Activated gamma-delta T cell treated with Interleukin-2 at 50 U/mL for 16 hours (primary cell): Measurements from ENCODE around the gene NCF2.
"Not testable (repeated sequence)": the region's sequence is repeated elsewhere in the genome, so short reads cannot be mapped to it uniquely, and the experiment has no call there.

Source experiments
- DNase-seq: peaks from one replicate; pipeline ENCODE4 v3.0.0-alpha.2; 2020

NCF2 gene, protein sequence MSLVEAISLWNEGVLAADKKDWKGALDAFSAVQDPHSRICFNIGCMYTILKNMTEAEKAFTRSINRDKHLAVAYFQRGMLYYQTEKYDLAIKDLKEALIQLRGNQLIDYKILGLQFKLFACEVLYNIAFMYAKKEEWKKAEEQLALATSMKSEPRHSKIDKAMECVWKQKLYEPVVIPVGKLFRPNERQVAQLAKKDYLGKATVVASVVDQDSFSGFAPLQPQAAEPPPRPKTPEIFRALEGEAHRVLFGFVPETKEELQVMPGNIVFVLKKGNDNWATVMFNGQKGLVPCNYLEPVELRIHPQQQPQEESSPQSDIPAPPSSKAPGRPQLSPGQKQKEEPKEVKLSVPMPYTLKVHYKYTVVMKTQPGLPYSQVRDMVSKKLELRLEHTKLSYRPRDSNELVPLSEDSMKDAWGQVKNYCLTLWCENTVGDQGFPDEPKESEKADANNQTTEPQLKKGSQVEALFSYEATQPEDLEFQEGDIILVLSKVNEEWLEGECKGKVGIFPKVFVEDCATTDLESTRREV

DNA sequence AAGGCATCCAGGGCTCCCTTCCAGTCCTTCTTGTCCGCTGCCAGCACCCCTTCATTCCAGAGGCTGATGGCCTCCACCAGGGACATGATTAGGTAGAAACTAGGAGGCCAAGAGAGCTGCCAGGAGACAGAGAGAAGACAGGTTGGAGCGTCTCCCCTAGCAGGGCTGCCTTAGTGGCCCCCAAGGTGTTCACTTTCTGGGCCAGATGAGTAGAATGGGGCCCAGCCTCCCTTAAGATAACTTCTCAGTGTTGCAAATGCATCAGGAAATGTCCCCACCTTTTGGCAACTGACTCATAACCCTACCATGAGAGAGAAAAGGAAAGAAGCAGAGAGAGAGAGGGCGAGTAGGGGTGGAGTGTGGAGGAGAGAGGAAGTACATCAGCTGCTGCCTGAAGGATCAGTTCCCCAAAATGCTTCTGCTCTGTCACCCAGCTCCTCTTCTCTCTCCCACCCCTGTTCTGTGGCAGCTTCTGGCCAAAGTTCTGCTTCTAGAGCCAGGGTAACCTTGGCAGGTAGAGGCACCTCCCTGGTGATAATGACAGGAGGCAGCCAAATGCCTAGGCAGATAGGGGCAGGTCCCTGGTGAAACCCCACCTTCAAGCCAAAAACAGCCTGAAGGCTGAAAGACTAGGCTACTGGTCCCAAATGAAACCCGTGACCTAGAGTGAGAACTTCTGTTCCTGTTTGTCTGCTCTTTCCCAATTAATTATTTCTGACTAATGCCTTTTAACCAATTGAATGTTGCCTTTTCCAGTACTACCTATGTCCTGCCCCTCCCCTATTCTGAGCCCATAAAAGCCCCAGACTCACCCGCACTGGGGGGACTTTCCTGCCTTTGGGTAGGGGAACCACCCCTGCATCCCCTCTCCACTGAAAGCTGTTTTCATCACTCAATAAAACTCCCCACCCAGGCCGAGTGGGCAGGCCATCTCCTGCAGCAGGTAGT, at the start of gene NCF2:
Gene NCF2, minus strand, starts transcription at position 216 of the 948 bp plus-strand sequence. Its CDS starts 130 bp downstream, at position 86.
- no peak for DNase-seq

DNA sequence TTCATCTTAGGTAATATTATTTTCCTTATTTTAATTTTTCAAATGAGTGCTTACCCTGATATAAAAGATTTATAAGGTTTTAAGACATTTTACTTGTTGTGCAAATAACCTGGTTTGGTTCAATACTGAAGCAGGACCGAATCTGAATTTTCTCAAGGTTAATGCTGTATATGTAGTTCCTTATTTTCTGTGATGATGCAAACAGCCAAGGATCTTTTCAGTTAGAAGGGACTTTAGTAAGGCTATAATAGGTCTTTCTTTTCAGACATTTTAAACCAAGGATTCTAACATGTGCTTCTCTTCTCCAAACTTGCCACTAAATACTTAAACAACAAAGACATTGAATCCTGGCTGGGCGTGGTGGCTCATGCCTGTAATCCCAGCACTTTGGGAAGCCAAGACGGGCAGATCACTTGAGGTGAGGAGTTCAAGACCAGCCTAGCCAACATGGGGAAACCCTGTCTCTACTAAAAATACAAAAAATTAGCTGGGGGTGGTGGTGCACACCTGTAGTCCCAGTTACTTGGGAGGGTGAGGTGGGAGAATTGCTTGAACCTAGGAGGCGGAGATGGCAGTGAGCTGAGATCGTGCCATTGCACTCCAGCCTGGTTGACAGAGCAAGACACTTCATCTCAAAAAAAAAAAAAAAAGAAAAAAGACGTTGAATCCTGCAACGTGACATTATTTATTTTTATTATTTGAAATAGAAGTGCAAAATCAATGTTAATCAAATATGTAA, 48.6 kb upstream of the NCF2 start:
- no peak for DNase-seq

DNA sequence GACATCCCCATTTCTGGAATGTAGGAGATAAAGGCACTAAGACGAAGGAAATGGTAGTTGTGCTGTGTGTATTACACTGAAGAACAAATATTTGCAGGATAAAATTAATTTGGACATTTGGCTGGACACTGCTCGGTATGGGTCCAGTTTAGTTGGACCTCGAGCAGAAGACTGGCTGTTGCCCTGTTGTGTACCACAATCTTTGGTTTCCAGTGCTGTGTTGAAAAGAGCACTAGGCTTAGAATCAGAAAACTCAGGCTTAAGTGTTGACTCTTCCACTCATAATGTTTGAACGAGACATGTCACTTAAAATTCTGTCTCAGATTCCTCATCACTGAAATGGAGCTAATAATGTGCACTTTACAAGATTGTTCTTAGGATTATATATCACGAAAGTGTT, 46.5 kb upstream of the NCF2 start:
- DNase-seq = no peak

DNA sequence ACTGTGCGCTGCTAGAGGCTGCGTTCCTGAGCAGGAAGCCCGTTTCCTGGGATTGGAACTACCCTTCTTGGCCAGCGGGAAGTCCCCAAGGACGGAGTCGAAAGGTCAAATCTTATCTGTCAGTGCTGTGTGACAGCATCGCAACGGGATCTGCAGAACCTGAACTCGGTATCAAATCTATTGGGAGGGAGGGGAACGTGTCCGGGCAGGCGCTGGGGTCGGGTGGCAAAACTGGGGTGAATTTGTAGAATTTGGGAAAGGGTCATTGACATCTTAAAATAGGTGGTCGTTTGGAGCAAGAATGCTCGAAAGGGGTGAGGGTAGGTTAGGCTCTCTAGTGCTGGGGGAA, 46.0 kb upstream of the NCF2 start:
- DNase-seq = no peak

DNA sequence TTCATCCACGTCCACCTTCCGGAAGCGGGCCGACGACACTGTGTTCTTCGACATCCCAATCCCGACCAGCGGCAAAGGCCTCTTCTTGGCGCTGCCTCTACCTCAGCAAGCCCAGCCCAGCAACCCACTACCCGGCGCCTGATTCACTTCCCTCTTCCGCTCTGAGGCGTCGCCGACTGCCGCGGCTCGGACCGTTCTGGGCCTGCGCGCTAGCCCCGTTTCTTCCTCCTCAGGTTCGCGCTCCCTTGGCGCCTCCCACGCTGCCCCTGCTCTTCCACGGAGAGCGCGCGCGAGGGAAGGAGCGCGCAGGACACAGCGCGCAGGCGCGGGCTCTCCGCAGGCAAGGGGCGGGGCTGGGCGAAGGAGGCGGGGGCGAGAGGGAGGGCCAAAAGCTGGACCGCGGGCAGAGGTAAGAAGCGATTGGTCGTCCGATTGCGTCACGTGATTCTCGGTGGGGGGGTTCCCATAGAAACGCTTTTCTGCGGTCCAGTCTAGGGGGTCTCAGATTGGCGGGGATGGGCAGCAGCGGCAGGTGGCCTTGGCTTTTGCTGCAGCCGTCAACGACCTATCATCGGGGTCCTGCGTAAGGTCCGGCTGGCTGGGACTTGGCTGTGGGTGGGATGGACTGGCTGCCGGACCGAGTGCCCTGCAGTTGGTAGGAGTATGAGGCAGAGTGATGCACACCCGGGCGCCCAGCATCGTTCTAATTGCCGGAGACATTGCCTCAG, 45.5 kb upstream of the NCF2 start, which contains the start of gene ARPC5:
Gene ARPC5, minus strand, starts transcription at position 178 of the 728 bp plus-strand sequence. Its CDS starts 124 bp downstream, at position 54.
- peak; percentile 94 for DNase-seq

DNA sequence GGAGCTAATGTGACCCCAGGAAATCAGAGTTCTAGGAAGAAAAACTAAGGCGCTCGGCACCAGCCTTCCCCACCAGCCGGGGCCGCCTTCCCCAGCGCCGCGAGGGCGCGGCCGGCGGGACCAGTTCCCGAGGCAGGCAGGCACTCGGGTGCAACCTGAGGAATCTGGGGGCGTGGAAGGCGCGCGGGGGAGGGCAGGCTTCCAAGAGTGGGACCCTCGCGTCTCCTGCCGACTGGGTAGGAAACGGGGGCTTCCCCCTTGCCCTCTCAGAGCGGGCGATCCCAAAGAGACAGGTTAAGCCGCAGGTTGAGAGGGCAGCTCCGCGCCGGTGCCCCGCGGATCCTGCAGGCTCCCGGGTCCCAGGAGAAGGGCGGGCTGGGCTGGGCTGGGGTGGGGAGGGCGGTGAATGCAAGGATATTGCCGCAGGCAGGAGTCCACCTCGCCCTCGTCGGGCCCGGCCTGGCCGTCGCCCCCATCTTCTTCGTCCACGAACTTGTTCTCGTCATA, 44.9 kb upstream of the NCF2 start:
- DNase-seq = peak; percentile 6

DNA sequence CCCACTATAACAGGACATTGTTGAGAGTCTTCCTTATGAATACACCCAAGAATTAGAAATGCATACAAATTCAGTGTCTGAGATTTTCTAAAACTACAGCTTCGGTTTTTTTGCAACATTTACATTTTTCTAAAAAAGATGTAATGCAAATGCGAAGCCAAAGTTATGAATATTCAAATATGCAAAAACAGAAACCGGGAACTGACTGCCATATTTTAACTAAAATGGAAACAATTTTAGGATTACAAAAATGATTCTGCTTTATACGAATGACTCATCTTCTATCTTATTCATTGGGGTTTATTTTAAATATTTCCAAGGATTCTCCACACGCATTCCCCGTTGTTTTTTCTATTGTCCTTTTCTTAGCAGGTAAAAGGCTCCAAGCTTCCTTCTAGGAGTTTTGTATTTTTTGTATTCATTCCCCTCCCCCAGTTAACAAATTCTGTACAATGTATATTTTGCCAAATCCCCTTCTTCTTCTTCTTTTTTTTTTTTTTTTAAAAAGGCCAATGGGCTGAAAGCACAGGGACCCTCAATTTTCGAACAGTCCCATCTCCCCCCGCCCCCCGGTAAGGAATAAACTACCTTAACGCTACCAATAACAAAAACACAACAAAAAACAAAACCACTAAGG, 44.3 kb upstream of the NCF2 start:
- no peak for DNase-seq

DNA sequence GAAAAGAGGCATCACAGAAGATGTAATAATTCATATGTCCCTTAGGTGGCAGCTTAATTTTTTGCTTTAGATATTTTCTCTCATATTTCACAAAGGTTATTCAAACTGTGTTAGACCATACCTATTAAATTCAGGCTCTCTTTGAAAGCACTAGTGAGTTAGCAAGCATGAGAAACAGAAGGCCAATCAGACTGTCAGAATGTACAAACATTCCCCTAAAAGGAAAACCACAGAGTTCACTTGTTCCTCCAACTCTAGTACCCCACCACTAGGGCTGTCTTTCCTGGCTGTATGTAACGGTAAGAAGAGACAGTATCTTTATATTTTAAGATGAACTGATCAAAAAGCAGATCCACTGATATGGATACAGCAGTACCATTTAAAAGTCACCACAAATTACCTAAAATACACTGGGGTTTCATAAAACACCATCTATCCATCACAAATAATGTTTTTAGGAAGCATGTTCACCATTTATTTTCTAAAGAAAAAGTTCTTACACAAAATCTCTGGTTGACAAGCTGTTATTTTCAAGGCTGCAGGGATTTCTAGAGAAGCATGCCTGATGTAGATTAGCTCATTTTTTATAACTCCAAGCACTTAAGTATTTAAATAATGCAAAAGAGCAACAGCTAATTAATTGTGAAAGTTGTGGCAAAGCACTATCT, 43.6 kb upstream of the NCF2 start:
- DNase-seq = no peak

DNA sequence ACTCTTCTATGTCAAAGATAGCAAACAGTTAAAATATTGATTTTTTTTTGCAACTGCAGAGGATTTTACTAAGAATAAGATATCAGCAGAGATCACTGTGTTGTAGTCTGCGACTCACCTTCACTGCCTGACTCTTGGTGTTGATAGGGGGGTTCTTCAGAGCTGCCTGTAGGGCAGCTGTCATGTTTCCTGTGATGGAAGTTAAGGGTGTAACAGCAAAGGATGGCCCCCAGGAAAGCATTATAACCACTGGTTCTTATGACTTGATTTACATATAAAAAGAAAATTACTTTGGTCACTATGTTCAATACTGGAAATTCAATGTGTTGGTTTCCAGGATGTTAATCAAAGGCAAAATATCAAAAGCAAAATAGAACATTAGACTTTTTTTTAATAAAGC, 42.7 kb upstream of the NCF2 start:
- DNase-seq = no peak

DNA sequence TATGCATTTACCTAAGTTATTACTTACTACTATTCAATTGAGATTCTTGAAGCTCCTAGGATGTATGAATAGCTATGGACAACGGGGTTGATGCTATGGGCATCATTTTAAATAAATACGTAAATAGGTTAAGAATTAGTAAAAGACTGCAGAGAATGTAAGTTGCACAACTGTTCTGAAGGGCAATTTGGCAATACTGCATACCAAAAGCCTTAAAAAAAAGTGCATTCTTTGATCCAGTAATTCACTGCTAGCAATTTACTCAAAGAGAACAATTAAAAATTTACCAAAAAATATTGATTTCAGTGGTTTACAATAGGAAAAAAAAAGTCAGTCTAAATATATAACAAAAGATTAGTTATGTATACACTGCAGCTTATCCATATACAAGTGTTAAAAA, 41.9 kb upstream of the NCF2 start:
- DNase-seq = no peak

DNA sequence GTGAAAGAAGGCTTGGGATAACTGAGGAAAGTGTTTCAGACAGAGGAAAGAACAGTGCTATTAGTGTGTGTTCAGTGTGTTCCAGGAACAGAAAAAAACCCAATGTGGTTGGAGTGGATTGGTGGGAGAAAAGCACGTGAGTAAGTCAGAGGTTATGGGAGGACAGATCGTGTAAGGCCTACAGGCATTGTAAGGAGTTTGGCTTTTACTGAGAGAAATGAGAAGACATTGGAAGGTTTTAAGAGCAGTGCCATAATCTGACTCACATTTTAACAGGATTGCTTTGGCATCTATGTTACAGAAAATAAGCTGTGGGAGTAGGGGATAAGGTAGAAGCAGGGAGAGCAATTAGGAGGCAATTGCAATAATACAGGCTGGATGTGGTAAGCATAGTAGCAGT, 40.5 kb upstream of the NCF2 start:
- no peak for DNase-seq

DNA sequence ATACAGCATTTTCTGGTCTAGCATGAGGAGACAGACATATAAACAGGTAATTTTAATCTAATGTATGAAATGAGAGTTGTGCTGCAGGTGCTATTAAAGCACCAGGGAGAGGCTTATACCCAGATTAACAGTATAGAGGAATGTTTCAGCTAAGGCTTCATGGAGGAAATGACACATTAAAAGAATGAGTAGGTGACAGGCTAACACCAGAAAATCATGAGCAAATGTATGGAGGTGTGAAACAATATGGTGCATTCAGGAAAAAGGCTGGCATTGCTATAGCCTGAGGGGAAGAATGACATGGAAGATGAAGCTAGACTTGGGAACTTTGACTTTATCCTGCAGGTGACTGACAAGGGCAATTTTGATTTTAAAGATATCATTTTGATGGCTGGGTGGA, 38.3 kb upstream of the NCF2 start:
- DNase-seq = no peak

DNA sequence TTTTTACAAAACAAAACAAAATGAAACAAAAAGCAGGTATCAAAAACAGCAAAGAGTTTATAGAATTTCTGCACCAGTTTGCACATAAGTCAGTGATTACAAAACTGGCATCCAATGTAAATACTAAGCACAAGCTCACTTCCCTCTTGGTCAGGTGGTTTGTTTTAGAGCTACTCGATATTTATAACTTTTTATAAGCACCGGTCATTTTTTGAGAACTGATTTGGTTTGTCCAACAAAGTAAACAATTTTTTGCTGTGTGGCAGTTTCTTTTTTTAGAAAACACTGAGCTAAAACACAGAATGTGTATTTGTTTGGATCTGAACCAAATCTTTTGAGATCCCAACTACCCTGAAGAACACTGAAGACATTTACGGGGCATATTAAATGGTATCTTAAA, 36.0 kb upstream of the NCF2 start:
- DNase-seq = not testable (repeated sequence)

DNA sequence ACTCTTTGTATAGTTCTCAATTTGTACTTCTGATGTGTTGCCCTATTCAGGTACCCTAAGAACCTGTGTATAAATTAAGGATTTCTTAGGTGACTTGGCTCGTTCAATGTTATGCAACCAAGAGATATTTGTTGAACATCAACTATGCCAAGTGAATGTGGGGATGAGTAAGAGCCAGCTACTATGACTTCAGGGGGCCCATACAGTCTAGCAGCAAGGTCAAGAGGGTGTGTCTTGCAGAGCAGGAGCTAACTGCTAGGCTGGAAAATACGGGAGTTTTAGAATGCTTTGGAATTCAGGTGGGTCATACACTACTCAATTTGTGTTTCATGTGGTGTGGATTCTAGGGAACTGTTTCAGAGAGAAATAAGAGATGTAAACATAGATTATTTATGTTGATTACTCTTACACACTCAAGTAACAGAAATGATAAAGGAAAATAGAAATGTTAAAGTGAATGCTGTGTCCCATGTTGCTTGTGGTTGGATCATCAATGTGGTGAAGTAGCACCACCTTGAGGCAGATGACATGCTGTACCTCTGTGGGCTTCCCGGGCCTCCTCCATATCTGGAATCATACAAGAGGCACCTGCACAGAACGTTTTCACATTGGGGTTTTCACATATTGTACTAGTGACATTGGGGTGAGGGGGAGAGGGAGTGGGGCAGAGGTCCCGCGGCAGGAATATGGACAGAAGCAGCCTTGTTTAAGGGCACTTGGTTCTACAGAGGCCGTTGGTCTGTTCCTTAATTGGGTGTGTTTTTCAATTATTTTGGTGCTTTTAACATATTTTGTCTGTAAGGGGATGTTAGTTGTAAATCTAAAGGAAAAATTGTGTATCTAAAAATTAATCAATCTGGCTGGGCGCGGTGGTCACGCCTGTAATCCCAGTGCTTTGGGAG, 32.9 kb upstream of the NCF2 start:
- peak; percentile 28 for DNase-seq

DNA sequence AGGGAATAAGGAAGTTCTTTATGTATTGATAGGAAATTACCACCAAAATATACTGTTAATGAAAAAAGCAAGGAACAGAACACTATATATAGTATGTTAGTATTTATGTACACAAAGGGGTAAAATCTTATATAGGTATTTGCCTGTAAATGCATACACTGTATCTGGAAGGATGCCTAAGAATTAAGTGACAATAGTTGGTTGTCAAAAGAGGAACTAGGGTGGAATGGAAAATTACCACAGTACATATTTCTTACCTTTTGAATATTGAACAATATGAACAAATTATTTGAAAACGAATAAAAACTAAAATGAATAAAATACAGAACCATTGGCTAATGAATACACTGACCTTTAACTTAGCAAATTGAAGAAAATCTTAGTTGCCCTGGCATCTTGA, 31.8 kb upstream of the NCF2 start:
- no peak for DNase-seq

DNA sequence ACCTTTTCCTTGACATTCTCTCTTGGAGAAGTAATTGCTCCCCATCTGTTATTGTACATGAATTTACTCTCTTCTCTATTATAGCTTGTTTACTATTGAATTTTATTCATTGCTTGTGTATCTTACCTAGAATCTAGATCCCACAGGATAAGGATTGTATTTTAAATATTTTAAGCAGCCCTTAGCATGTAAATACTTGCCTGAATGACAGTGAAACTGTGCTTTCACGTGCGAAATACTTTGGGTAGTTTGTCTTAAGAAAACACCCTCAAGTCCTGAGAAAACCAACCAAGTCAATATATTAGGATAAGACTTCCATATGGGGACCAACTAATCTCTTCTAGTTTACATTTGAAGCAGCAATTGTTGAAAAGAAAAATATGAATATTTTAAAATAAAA, 30.1 kb upstream of the NCF2 start:
- DNase-seq = no peak

DNA sequence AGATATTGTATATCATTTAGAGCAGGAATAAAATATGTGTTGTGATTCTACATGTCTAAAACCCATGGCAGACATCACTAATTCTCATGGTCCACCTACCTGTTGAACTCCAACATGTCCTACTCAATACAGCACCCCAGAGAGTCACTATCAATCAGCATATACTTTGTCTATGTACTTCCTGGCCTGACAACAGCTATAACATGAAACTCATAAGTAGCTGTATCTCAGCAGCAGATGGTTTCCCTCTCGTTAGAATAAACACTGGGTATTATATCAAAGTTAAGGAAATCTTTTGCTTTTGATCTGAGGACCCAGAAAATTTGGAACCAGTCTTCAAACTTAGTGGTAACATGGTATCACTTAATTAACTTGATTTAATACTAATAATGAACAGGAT, 29.5 kb upstream of the NCF2 start:
- DNase-seq = no peak

DNA sequence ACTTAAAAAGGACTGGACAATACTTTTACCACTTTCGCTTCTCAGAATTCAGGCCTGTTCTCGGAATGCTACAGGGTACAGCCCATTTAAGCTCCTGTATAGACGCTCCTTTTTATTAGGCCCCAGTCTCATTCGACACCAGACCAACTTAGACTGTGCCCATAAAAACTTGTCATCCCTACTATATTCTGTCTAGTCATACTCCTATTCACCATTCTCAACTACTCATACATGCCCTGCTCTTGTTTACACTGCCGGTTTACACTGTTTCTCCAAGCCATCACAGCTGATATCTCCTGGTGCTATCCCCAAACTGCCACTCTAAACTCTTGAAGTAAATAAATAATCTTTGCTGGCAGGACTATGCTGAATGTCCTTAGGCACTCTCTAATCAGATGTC, 27.9 kb upstream of the NCF2 start:
- DNase-seq = not testable (repeated sequence)

DNA sequence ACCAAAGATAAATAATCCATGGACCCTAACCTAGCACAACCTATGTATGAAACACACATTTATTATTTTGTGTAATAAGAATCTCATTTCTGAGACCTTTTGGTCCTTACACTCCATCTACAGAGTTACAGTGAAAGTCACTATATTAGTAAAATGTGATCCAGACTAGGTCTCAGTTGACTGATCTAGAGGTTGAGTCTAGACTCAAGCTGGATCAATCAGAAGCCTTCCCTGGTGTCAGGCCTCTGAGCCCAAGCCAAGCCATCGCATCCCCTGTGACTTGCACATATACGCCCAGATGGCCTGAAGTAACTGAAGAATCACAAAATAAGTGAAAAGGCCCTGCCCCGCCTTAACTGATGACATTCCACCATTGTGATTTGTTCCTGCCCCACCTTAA, 22.7 kb upstream of the NCF2 start:
- DNase-seq = not testable (repeated sequence)

DNA sequence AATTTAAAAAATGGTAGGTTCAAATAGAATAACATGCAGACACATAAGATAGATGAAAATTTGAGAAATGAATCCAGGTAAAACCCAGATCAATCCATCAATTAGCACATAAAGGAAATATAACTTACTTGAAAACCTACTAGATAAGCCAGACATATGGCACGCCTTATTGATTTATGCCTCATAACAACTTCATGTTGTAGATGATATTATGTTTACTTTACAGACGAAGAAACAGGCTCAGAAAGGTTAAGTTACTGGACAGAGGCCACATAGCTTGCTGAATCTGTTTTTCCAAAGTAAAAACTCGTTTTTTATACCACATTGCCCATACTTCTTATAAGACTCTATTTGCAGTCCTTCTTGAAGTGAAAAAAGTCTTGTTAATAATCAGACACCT, 22.1 kb upstream of the NCF2 start:
- DNase-seq = no peak
